Tibial artery (tissue), 4 donors: ENCODE data around the gene CORO7.

ENCODE experiments used
- DNase-seq, 2 donors: peaks; one replicate each; pipeline ENCODE4 v3.0.0-alpha.2; 2019
- H3K27ac ChIP-seq, 2 donors: fragments of 200-600 bp; sonication (generic) in 1 of 2; 1 replicate in 1 of 2; 2 replicates in 1 of 2; pipeline ENCODE4 v1.5.1; 2018 to 2019; ENCODE audit warnings: mild to moderate bottlenecking in 1 of 2
- H3K27me3 ChIP-seq, 2 donors: fragments of 200-600 bp; sonication (generic) in 1 of 2; one replicate each; pipeline versions ENCODE4 v1.5.1 to v1.6.0; 2016 to 2019
- H3K36me3 ChIP-seq, 3 donors: fragments of 200-600 bp; sonication (generic) in 2 of 3; one replicate each; pipeline ENCODE4 v1.5.1; 2016 to 2019; ENCODE audit warnings: mild to moderate bottlenecking in 2 of 3
- H3K4me1 ChIP-seq, 4 donors: fragments of 200-600 bp; sonication (generic) in 2 of 4; 1 replicate in 3 of 4; 2 replicates in 1 of 4; pipeline ENCODE4 v1.5.1; 2016 to 2019
- H3K4me3 ChIP-seq, 2 donors: fragments of 200-600 bp; sonication (generic) in 1 of 2; 1 replicate in 1 of 2; 2 replicates in 1 of 2; pipeline ENCODE4 v1.5.1; 2018 to 2019; ENCODE audit warnings: mild to moderate bottlenecking in 2 of 2
- H3K9me3 ChIP-seq, 3 donors: fragments of 200-600 bp; sonication (generic) in 1 of 3; one replicate each; pipeline ENCODE4 v1.5.1; 2016 to 2019
- CTCF ChIP-seq, 2 experiments: fragments of 200-600 bp in 1 of 2; fragments of 450-650 bp in 1 of 2; IDR thresholded peaks; one replicate each; pipeline ENCODE4 v1.5.1; 2017 to 2019; ENCODE audit warnings: antibody characterized with exemption in 2 of 2, mild to moderate bottlenecking in 1 of 2, moderate library complexity in 1 of 2
- intact Hi-C: fragments of 100-400 bp; cut with DNase I; formaldehyde crosslinking; loops from one replicate; pipeline ENCODE4 v1.15.0; 2023; ENCODE audit warnings: low total_unique reads

CORO7 gene

GRCh38 chr16:4403133-4403949 is 13.1 kb downstream of the CORO7 start:
- Histone ChIP-seq H3K4me1 (peaks cover 0 to 16% (median 7%) of the 10 kb centered on the region in 4 donors), H3K4me3 (no peak overlapping the region), H3K9me3 (no peaks in the 10 kb centered on the region), H3K27ac (no peak overlapping the region), H3K27me3 (no peaks in the 10 kb centered on the region), H3K36me3 (peaks cover 4 to 66% (median 44%) of the 10 kb centered on the region in 3 donors)
- TF ChIP-seq CTCF (IDR thresholded peaks at IDR 0.05): no peak
- DNase-seq: no peak
- intact Hi-C loops: loop anchor here (2.0 to 10.0 kb wide), 2 partner anchors 45 to 139 kb away; no protein-coding TSS in a partner anchor

DNA sequence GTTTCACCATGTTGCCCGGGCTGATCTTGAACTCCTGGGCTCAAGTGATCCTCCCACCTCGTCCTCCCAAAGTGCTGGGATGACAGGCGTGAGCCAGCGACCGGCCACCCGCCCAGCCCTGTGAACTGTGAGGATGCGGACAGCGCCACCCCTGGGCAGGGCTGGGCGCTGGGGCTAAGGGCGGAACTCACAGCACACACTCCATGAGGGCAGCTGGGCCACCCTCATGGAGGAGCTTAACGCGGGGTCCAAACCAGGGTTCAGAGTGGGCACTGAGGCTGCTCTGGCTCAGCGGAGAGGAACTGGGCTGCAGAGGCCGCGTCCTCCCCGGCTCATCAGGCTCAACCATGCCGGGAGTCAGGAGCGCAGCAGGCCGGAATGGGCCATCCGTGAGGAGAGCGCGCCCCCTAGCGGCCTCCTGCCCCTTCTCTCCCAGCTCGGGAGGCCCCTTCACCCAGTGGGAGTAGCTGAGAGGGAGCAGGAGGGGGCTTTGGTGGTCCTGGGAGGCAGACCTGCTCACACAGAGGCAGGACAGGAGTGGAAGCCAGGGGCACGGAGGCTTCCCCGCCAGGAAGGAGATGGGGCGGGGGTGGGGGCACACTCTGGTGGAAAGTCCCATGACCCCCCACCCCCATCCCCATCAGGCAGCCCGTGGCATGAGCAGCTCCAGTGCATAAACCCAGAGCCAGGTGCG is 13.8 kb downstream of the CORO7 start:
- DNase-seq: peak in 1 of 2 donors; percentile 90

GRCh38 chr16:4401510-4401909 is 14.9 kb downstream of the CORO7 start:
- peaks cover 0 to 16% (median 7%) of the 10 kb centered on the region in 4 donors for H3K4me1 ChIP-seq
- H3K9me3 ChIP-seq: no peaks in the 10 kb centered on the region
- DNase-seq: no peak
- H3K36me3 ChIP-seq: peaks cover 0 to 48% (median 26%) of the 10 kb centered on the region in 3 donors
- H3K4me3 ChIP-seq: no peak overlapping the region
- intact Hi-C loops: loop anchor here (10.0 kb wide), 1 partner anchor 137 kb away; no protein-coding TSS in a partner anchor
- no peak overlapping the region for H3K27ac ChIP-seq
- H3K27me3 ChIP-seq: no peaks in the 10 kb centered on the region
- no peak for TF ChIP-seq CTCF (IDR thresholded peaks at IDR 0.05)

More for the DNA sequence above, 13.8 kb downstream of the CORO7 start:
- intact Hi-C loops: loop anchor here (2.0 to 10.0 kb wide), 2 partner anchors 44 to 138 kb away; no protein-coding TSS in a partner anchor
- Histone ChIP-seq H3K27me3 (no peaks in the 10 kb centered on the region), H3K9me3 (no peaks in the 10 kb centered on the region), H3K4me1 (peaks cover 0 to 16% (median 7%) of the 10 kb centered on the region in 4 donors), H3K36me3 (peaks cover 4 to 58% (median 37%) of the 10 kb centered on the region in 3 donors), H3K4me3 (peak overlapping the region in 1 of 2 donors; percentile 7), H3K27ac (peak overlapping the region in 1 of 2 donors; percentile 30)
- TF ChIP-seq CTCF (IDR thresholded peaks at IDR 0.05): peak; percentile 91 to 97

DNA sequence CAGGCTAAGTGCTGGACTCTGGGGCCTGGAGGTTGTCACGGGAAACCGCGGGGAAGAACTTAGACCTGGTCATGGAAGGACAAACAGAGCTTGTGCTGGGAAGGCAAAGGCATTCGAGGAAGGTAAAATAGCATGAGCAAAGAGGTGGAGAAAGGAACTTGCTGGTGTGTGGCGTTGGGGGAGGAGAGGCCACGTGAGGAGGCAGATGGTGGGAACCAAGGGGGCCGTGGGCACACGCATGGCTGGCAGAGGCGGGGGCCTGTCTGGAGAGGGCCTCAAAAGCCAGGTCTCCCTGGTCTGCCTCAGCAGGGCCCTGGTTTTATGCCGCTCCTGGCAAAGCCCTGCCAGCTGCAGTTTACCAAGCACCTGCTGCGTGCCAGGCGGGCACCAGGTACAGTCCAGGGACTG is 15.3 kb downstream of the CORO7 start:
- no peak for TF ChIP-seq CTCF (IDR thresholded peaks at IDR 0.05)
- Histone ChIP-seq H3K4me1 (peaks cover 0 to 16% (median 7%) of the 10 kb centered on the region in 4 donors), H3K36me3 (peaks cover 0 to 44% (median 22%) of the 10 kb centered on the region in 3 donors), H3K27ac (no peak overlapping the region), H3K27me3 (no peaks in the 10 kb centered on the region), H3K9me3 (no peaks in the 10 kb centered on the region), H3K4me3 (no peak overlapping the region)
- intact Hi-C loops: loop anchor here (10.0 kb wide), 1 partner anchor 136 kb away; no protein-coding TSS in a partner anchor
- no peak for DNase-seq

- TF ChIP-seq CTCF (IDR thresholded peaks at IDR 0.05): no peak
- Histone ChIP-seq H3K36me3 (peaks cover 0 to 37% (median 14%) of the 10 kb centered on the region in 3 donors), H3K9me3 (no peaks in the 10 kb centered on the region), H3K4me3 (no peak overlapping the region), H3K27ac (peak overlapping the region in 1 of 2 donors; percentile 21), H3K27me3 (no peaks in the 10 kb centered on the region), H3K4me1 (peaks cover 0 to 16% (median 7%) of the 10 kb centered on the region in 4 donors)
- no peak for DNase-seq
- intact Hi-C loops: no loop called here
Measured at GRCh38 chr16:4399001-4399730, 17.2 kb downstream of the CORO7 start.
